ENCODE measurements around the gene RERE. TPM values are rescaled to one million over a fixed set of nuclear protein-coding genes. Genes with fewer than 3 reads are reported as not detected.

RERE gene
- total RNA-seq, 1 donor from 2014 or later: 124 TPM

GRCh38 chr1:8742022-8742924 lies 75.2 kb downstream of the RERE start:
- Histone ChIP-seq H3K27ac (ENCODE audit: low read depth, low read length) (no peak overlapping the region), H3K27me3 (ENCODE audit: insufficient read depth, low read length) (no peaks in the 10 kb centered on the region), H3K79me2 (ENCODE audit: insufficient read depth, low read length) (peaks cover 14% of the 10 kb centered on the region), H3K4me2 (ENCODE audit: low read length) (no peak overlapping the region), H3K4me1 (ENCODE audit: insufficient read depth, low read length) (peaks cover 10% of the 10 kb centered on the region), H4K20me1 (ENCODE audit: insufficient read depth, low read length) (peaks cover 7% of the 10 kb centered on the region), H3K9ac (ENCODE audit: low read length) (no peak overlapping the region), H3K9me3 (ENCODE audit: insufficient read depth, low read depth, low read length) (peaks cover 5% of the 10 kb centered on the region), H3K36me3 (ENCODE audit: insufficient read depth, low read length) (no peaks in the 10 kb centered on the region), H2AFZ (ENCODE audit: low read depth, low read length) (no peak overlapping the region), H3K4me3 (ENCODE audit: insufficient read depth, low read depth, low read length) (no peak overlapping the region)
- DNase-seq (ENCODE audit: low read depth) (no peak), FAIRE-seq (no peak)
- Mint-ChIP-seq H3K27me3 (ENCODE audit: low read depth, unreplicated experiment) (no peaks in the 10 kb centered on the region), H3K4me1 (ENCODE audit: low read depth, unreplicated experiment) (peaks cover 34% of the 10 kb centered on the region), H3K36me3 (ENCODE audit: low read depth, unreplicated experiment) (peaks cover 8% of the 10 kb centered on the region), H3K4me3 (ENCODE audit: unreplicated experiment) (no peak overlapping the region), H3K27ac (ENCODE audit: unreplicated experiment) (no peak overlapping the region), H3K9me3 (ENCODE audit: unreplicated experiment) (no peaks in the 10 kb centered on the region)
- TF ChIP-seq, protein P1, sequence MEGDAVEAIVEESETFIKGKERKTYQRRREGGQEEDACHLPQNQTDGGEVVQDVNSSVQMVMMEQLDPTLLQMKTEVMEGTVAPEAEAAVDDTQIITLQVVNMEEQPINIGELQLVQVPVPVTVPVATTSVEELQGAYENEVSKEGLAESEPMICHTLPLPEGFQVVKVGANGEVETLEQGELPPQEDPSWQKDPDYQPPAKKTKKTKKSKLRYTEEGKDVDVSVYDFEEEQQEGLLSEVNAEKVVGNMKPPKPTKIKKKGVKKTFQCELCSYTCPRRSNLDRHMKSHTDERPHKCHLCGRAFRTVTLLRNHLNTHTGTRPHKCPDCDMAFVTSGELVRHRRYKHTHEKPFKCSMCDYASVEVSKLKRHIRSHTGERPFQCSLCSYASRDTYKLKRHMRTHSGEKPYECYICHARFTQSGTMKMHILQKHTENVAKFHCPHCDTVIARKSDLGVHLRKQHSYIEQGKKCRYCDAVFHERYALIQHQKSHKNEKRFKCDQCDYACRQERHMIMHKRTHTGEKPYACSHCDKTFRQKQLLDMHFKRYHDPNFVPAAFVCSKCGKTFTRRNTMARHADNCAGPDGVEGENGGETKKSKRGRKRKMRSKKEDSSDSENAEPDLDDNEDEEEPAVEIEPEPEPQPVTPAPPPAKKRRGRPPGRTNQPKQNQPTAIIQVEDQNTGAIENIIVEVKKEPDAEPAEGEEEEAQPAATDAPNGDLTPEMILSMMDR (IDR thresholded peaks at IDR 0.05; ENCODE audit: insufficient read depth, low read depth, low read length): no peak
- no peak for TF ChIP-seq EZH2 (IDR thresholded peaks at IDR 0.05; ENCODE audit: insufficient read depth, low read length)

- FAIRE-seq (peak; percentile 80), DNase-seq (ENCODE audit: low read depth) (peak; percentile 85)
- H3K27me3 Mint-ChIP-seq (ENCODE audit: low read depth, unreplicated experiment): no peaks in the 10 kb centered on the region
- Histone ChIP-seq H2AFZ (ENCODE audit: low read depth, low read length) (no peak overlapping the region), H3K4me2 (ENCODE audit: low read length) (peak overlapping the region; percentile 54), H4K20me1 (ENCODE audit: insufficient read depth, low read length) (peaks cover 7% of the 10 kb centered on the region), H3K4me3 (ENCODE audit: insufficient read depth, low read depth, low read length) (no peak overlapping the region), H3K9ac (ENCODE audit: low read length) (no peak overlapping the region), H3K27ac (ENCODE audit: low read depth, low read length) (peak overlapping the region; percentile 59), H3K36me3 (ENCODE audit: insufficient read depth, low read length) (no peaks in the 10 kb centered on the region), H3K27me3 (ENCODE audit: insufficient read depth, low read length) (no peaks in the 10 kb centered on the region), H3K4me1 (ENCODE audit: insufficient read depth, low read length) (peaks cover 10% of the 10 kb centered on the region), H3K79me2 (ENCODE audit: insufficient read depth, low read length) (peaks cover 14% of the 10 kb centered on the region), H3K9me3 (ENCODE audit: insufficient read depth, low read depth, low read length) (peaks cover 5% of the 10 kb centered on the region)
- H3K9me3 Mint-ChIP-seq (ENCODE audit: unreplicated experiment): no peaks in the 10 kb centered on the region
- H3K4me3 Mint-ChIP-seq (ENCODE audit: unreplicated experiment): peak overlapping the region; percentile 20
- H3K36me3 Mint-ChIP-seq (ENCODE audit: low read depth, unreplicated experiment): peaks cover 14% of the 10 kb centered on the region
- peak overlapping the region; percentile 13 for H3K27ac Mint-ChIP-seq (ENCODE audit: unreplicated experiment)
- peaks cover 29% of the 10 kb centered on the region for H3K4me1 Mint-ChIP-seq (ENCODE audit: low read depth, unreplicated experiment)
- TF ChIP-seq EZH2 (IDR thresholded peaks at IDR 0.05; ENCODE audit: insufficient read depth, low read length): no peak
- TF ChIP-seq, protein P1 (IDR thresholded peaks at IDR 0.05; ENCODE audit: insufficient read depth, low read depth, low read length): no peak
These were observed 77.4 kb downstream of the RERE start for GRCh38 chr1:8740034-8740449.

DNA sequence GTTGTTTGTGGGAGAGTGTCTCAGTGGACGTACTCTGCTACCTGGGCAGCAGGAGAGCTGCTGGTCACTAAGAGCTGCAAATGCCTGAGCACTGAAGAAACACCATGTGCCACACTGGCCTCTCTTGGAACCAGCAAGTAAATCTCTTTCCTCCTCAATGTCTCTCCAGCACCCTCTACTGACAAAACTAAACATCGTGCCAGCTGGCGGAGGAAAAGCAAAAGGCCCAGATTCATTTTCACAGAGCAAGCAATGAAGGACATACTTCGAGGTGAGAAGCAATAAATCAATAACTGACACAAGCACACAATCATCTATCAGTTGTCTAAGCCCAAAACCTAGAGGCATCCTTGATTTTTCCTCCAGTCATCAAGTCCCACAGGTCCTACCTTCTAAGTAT lies 78.1 kb downstream of the RERE start:
- no peak overlapping the region for H2AFZ ChIP-seq (ENCODE audit: low read depth, low read length)
- Mint-ChIP-seq H3K4me1 (ENCODE audit: low read depth, unreplicated experiment) (peaks cover 29% of the 10 kb centered on the region), H3K36me3 (ENCODE audit: low read depth, unreplicated experiment) (peaks cover 14% of the 10 kb centered on the region), H3K9me3 (ENCODE audit: unreplicated experiment) (no peaks in the 10 kb centered on the region), H3K27me3 (ENCODE audit: low read depth, unreplicated experiment) (no peaks in the 10 kb centered on the region), H3K27ac (ENCODE audit: unreplicated experiment) (no peak overlapping the region), H3K4me3 (ENCODE audit: unreplicated experiment) (no peak overlapping the region)
- no peak overlapping the region for H3K4me3 ChIP-seq (ENCODE audit: insufficient read depth, low read depth, low read length)
- DNase-seq (ENCODE audit: low read depth) (no peak), FAIRE-seq (no peak)
- TF ChIP-seq, protein P1 (IDR thresholded peaks at IDR 0.05; ENCODE audit: insufficient read depth, low read depth, low read length): no peak
- no peak for TF ChIP-seq EZH2 (IDR thresholded peaks at IDR 0.05; ENCODE audit: insufficient read depth, low read length)
- H3K36me3 ChIP-seq (ENCODE audit: insufficient read depth, low read length): no peaks in the 10 kb centered on the region
- peaks cover 7% of the 10 kb centered on the region for H4K20me1 ChIP-seq (ENCODE audit: insufficient read depth, low read length)
- no peak overlapping the region for H3K4me2 ChIP-seq (ENCODE audit: low read length)
- no peak overlapping the region for H3K9ac ChIP-seq (ENCODE audit: low read length)
- H3K27ac ChIP-seq (ENCODE audit: low read depth, low read length): no peak overlapping the region
- peaks cover 5% of the 10 kb centered on the region for H3K9me3 ChIP-seq (ENCODE audit: insufficient read depth, low read depth, low read length)
- H3K4me1 ChIP-seq (ENCODE audit: insufficient read depth, low read length): peaks cover 10% of the 10 kb centered on the region
- H3K79me2 ChIP-seq (ENCODE audit: insufficient read depth, low read length): peaks cover 14% of the 10 kb centered on the region
- H3K27me3 ChIP-seq (ENCODE audit: insufficient read depth, low read length): no peaks in the 10 kb centered on the region
